ENCODE data around the gene NOS3. TPM values are rescaled to one million over a fixed set of nuclear protein-coding genes. Genes with fewer than 3 reads are reported as not detected.

NOS3 gene
- total and polyA plus RNA-seq, 5 donors from 2014 or later, result 3.2 to 10.7 (median 7.4) TPM

- Mint-ChIP-seq H3K9me3 (no peaks in the 10 kb centered on the region), H3K4me3 (no peak overlapping the region), H3K4me1 (peaks cover 0 to 27% (median 6%) of the 10 kb centered on the region in 4 donors), H3K27me3 (peaks cover 35% of the 10 kb centered on the region), H3K36me3 (peaks cover 5% of the 10 kb centered on the region), H3K27ac (no peak overlapping the region)
- DNase-seq, result no peak
- Histone ChIP-seq H3K36me3 (ENCODE audit: control insufficient read depth, insufficient read depth, low read length) (no peaks in the 10 kb centered on the region), H3K4me1 (ENCODE audit: control insufficient read depth, insufficient read depth, low read length, poor library complexity, severe bottlenecking) (peaks cover 6% of the 10 kb centered on the region), H3K9me3 (ENCODE audit: control insufficient read depth in 2 of 2, low read length in 2 of 2) (no peaks in the 10 kb centered on the region), H3K27me3 (ENCODE audit: control insufficient read depth, insufficient read depth, low read length) (peaks cover 5% of the 10 kb centered on the region), H3K4me3 (ENCODE audit: low read depth, low read length) (no peak overlapping the region), H3K27ac (ENCODE audit: insufficient read depth, low read length, poor library complexity, severe bottlenecking) (no peak overlapping the region)
- no peak for ATAC-seq (ENCODE audit: low read depth in 2 of 2)
These were observed 30.8 kb upstream of the NOS3 start for GRCh38 chr7:150959739-150960734.

- peaks cover 27% of the 10 kb centered on the region for H3K27me3 Mint-ChIP-seq
- Histone ChIP-seq H3K27ac (ENCODE audit: insufficient read depth, low read length, poor library complexity, severe bottlenecking) (no peak overlapping the region), H3K27me3 (ENCODE audit: control insufficient read depth, insufficient read depth, low read length) (peaks cover 5% of the 10 kb centered on the region), H3K9me3 (ENCODE audit: control insufficient read depth in 2 of 2, low read length in 2 of 2) (no peaks in the 10 kb centered on the region), H3K36me3 (ENCODE audit: control insufficient read depth, insufficient read depth, low read length) (no peaks in the 10 kb centered on the region), H3K4me3 (ENCODE audit: low read depth, low read length) (no peak overlapping the region), H3K4me1 (ENCODE audit: control insufficient read depth, insufficient read depth, low read length, poor library complexity, severe bottlenecking) (peaks cover 6% of the 10 kb centered on the region)
- H3K4me1 Mint-ChIP-seq, result peaks cover 0 to 24% (median 4%) of the 10 kb centered on the region in 4 donors
- H3K4me3 Mint-ChIP-seq, result no peak overlapping the region
- peaks cover 5% of the 10 kb centered on the region for H3K36me3 Mint-ChIP-seq
- H3K27ac Mint-ChIP-seq, result no peak overlapping the region
- no peak for ATAC-seq (ENCODE audit: low read depth in 2 of 2)
- no peak for DNase-seq
- no peaks in the 10 kb centered on the region for H3K9me3 Mint-ChIP-seq
These were observed 29.1 kb upstream of the NOS3 start for GRCh38 chr7:150961510-150962289.

GRCh38 chr7:150962290-150962552 is 28.6 kb upstream of the NOS3 start:
- H3K4me1 ChIP-seq (ENCODE audit: control insufficient read depth, insufficient read depth, low read length, poor library complexity, severe bottlenecking), result peaks cover 6% of the 10 kb centered on the region
- peaks cover 0 to 22% (median 4%) of the 10 kb centered on the region in 4 donors for H3K4me1 Mint-ChIP-seq
- no peak for DNase-seq
- ATAC-seq (ENCODE audit: low read depth in 2 of 2), result no peak
- H3K36me3 ChIP-seq (ENCODE audit: control insufficient read depth, insufficient read depth, low read length), result no peaks in the 10 kb centered on the region
- H3K27ac ChIP-seq (ENCODE audit: insufficient read depth, low read length, poor library complexity, severe bottlenecking), result no peak overlapping the region
- H3K9me3 Mint-ChIP-seq, result no peaks in the 10 kb centered on the region
- no peak overlapping the region for H3K4me3 Mint-ChIP-seq
- H3K9me3 ChIP-seq (ENCODE audit: control insufficient read depth in 2 of 2, low read length in 2 of 2), result no peaks in the 10 kb centered on the region
- peaks cover 22% of the 10 kb centered on the region for H3K27me3 Mint-ChIP-seq
- H3K4me3 ChIP-seq (ENCODE audit: low read depth, low read length), result no peak overlapping the region
- peaks cover 2% of the 10 kb centered on the region for H3K36me3 Mint-ChIP-seq
- no peak overlapping the region for H3K27ac Mint-ChIP-seq
- peaks cover 5% of the 10 kb centered on the region for H3K27me3 ChIP-seq (ENCODE audit: control insufficient read depth, insufficient read depth, low read length)

- ATAC-seq (ENCODE audit: low read depth in 2 of 2) (peak; percentile 77 to 79), DNase-seq (peak; percentile 35 to 65 (median 51))
- Mint-ChIP-seq H3K4me1 (peaks cover 0 to 20% (median 3%) of the 10 kb centered on the region in 4 donors), H3K4me3 (no peak overlapping the region), H3K27me3 (peaks cover 17% of the 10 kb centered on the region), H3K36me3 (peaks cover 2% of the 10 kb centered on the region), H3K9me3 (peaks cover 0 to under 1% (median 0%) of the 10 kb centered on the region in 7 donors), H3K27ac (peak overlapping the region in 1 of 3 donors; percentile 63)
- no peak overlapping the region for H3K4me3 ChIP-seq (ENCODE audit: low read depth, low read length)
- H3K27me3 ChIP-seq (ENCODE audit: control insufficient read depth, insufficient read depth, low read length), result peaks cover 5% of the 10 kb centered on the region
- H3K9me3 ChIP-seq (ENCODE audit: control insufficient read depth in 2 of 2, low read length in 2 of 2), result no peaks in the 10 kb centered on the region
- no peak overlapping the region for H3K27ac ChIP-seq (ENCODE audit: insufficient read depth, low read length, poor library complexity, severe bottlenecking)
- H3K36me3 ChIP-seq (ENCODE audit: control insufficient read depth, insufficient read depth, low read length), result no peaks in the 10 kb centered on the region
- peaks cover 6% of the 10 kb centered on the region for H3K4me1 ChIP-seq (ENCODE audit: control insufficient read depth, insufficient read depth, low read length, poor library complexity, severe bottlenecking)
These were observed 28.0 kb upstream of the NOS3 start for GRCh38 chr7:150962553-150963399.

- H3K4me1 ChIP-seq (ENCODE audit: control insufficient read depth, insufficient read depth, low read length, poor library complexity, severe bottlenecking), result peaks cover 6% of the 10 kb centered on the region
- peaks cover 11% of the 10 kb centered on the region for H3K27me3 Mint-ChIP-seq
- no peak overlapping the region for H3K4me3 Mint-ChIP-seq
- peaks cover 2% of the 10 kb centered on the region for H3K36me3 Mint-ChIP-seq
- H3K27ac ChIP-seq (ENCODE audit: insufficient read depth, low read length, poor library complexity, severe bottlenecking), result no peak overlapping the region
- H3K9me3 ChIP-seq (ENCODE audit: control insufficient read depth in 2 of 2, low read length in 2 of 2), result no peaks in the 10 kb centered on the region
- H3K27me3 ChIP-seq (ENCODE audit: control insufficient read depth, insufficient read depth, low read length), result peaks cover 3% of the 10 kb centered on the region
- no peaks in the 10 kb centered on the region for H3K36me3 ChIP-seq (ENCODE audit: control insufficient read depth, insufficient read depth, low read length)
- DNase-seq (no peak), ATAC-seq (ENCODE audit: low read depth in 2 of 2) (no peak)
- H3K4me3 ChIP-seq (ENCODE audit: low read depth, low read length), result no peak overlapping the region
- H3K9me3 Mint-ChIP-seq, result peaks cover 0 to 1% (median 0%) of the 10 kb centered on the region in 7 donors
- H3K4me1 Mint-ChIP-seq, result peaks cover 0 to 20% (median under 1%) of the 10 kb centered on the region in 4 donors
- H3K27ac Mint-ChIP-seq, result no peak overlapping the region
These were observed 26.9 kb upstream of the NOS3 start for GRCh38 chr7:150963707-150964559.

GRCh38 chr7:150964593-150965111 is 26.2 kb upstream of the NOS3 start:
- Mint-ChIP-seq H3K27ac (no peak overlapping the region), H3K36me3 (peaks cover 2% of the 10 kb centered on the region), H3K4me1 (peaks cover 0 to 26% (median 0%) of the 10 kb centered on the region in 4 donors), H3K9me3 (peaks cover 0 to 1% (median 0%) of the 10 kb centered on the region in 7 donors), H3K27me3 (peaks cover 6% of the 10 kb centered on the region), H3K4me3 (no peak overlapping the region)
- Histone ChIP-seq H3K4me1 (ENCODE audit: control insufficient read depth, insufficient read depth, low read length, poor library complexity, severe bottlenecking) (peaks cover 6% of the 10 kb centered on the region), H3K27me3 (ENCODE audit: control insufficient read depth, insufficient read depth, low read length) (no peaks in the 10 kb centered on the region), H3K9me3 (ENCODE audit: control insufficient read depth in 2 of 2, low read length in 2 of 2) (no peaks in the 10 kb centered on the region), H3K4me3 (ENCODE audit: low read depth, low read length) (no peak overlapping the region), H3K36me3 (ENCODE audit: control insufficient read depth, insufficient read depth, low read length) (no peaks in the 10 kb centered on the region), H3K27ac (ENCODE audit: insufficient read depth, low read length, poor library complexity, severe bottlenecking) (no peak overlapping the region)
- no peak for ATAC-seq (ENCODE audit: low read depth in 2 of 2)
- DNase-seq, result no peak

All from CD4-positive, CD25-positive, alpha-beta regulatory T cell (primary cell).